ENCODE results near the gene MCF2L.

DNA sequence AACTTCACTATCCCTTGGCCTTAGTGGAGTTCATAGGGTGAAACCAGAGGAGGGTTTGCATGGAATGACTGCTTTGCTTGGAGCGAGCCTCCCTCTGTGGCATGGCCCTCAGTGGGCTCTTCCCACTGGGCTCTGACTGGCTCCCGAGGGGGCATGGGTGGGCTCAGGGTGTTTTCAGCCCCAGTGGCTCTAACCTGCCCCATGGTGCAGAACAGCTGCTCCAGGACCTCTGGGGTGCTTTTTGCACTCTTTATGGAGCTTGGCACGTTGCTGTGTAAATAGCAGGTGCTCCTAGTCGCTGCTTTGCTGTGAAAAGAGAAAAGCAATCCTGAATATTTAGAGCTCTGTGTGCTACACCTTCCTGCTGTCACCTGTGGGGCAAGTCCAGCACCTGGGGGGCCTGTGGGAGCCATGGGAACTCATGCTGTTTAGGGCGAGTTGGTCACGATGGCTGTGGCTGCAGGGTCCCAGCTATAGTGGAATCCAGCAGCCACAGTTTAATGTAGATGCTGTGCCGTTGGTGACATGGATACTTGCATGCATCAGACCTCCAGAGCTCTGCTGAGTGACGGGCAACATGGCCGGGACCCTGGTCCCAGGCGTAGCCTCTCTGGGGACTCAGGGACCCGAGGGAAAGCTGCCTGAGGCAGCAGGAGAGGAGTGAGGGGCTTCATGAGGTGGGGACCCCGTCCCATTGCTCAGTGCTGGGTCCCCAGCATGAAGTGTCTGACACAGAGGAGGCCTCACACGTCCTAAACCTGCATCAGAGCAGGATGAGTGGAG is 14.3 kb upstream of the MCF2L start:
- TF ChIP-seq CTCF (IDR thresholded peaks at IDR 0.05), result no peak
- TF ChIP-seq POLR2A (IDR thresholded peaks at IDR 0.05), result no peak
- TF ChIP-seq POLR2AphosphoS5 (IDR thresholded peaks at IDR 0.05), result no peak

All from breast epithelium (tissue), 3 donors.